Gastrocnemius medialis (tissue), 4 donors: ENCODE measurements around the gene DENND1A.

ENCODE experiments used
- POLR2A ChIP-seq, 2 donors: fragments of 450-650 bp; IDR thresholded peaks; one replicate each; pipeline ENCODE4 v1.6.1; 2017; ENCODE audit warnings: antibody characterized with exemption in 2 of 2, mild to moderate bottlenecking in 2 of 2, moderate library complexity in 2 of 2
- TF ChIP-seq, protein P1 (sequence below), 5 experiments: fragments of 450-650 bp in 3 of 5; fragments of 200-600 bp in 2 of 5; sonication (generic) in 2 of 5; IDR thresholded peaks in 4 of 5; conservative IDR thresholded peaks in 1 of 5; 1 replicate in 4 of 5; 2 replicates in 1 of 5; pipeline ENCODE4 v1.5.1; 2016 to 2019; ENCODE audit warnings: antibody characterized with exemption in 5 of 5, mild to moderate bottlenecking in 3 of 5, moderate library complexity in 3 of 5

DNA sequence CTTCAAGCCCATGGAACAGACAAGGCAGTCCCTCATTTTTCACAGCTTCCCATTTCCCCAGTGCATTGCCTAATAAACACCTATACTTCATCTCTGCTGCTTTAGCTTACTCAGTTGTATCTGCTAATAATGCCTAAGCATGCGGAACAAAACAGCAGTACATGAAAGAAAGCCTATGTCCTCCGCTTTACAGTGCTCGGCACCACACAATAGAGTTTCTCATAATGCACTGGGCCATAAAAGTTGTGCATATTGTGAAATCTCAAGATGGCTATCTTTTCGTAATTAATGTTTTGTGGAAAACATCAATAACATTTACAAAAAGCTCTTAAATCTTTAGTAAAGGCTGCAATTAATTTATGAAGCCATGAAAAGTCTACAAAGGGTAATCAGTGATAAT, 69.3 kb downstream of the DENND1A start:
- TF ChIP-seq, protein P1, sequence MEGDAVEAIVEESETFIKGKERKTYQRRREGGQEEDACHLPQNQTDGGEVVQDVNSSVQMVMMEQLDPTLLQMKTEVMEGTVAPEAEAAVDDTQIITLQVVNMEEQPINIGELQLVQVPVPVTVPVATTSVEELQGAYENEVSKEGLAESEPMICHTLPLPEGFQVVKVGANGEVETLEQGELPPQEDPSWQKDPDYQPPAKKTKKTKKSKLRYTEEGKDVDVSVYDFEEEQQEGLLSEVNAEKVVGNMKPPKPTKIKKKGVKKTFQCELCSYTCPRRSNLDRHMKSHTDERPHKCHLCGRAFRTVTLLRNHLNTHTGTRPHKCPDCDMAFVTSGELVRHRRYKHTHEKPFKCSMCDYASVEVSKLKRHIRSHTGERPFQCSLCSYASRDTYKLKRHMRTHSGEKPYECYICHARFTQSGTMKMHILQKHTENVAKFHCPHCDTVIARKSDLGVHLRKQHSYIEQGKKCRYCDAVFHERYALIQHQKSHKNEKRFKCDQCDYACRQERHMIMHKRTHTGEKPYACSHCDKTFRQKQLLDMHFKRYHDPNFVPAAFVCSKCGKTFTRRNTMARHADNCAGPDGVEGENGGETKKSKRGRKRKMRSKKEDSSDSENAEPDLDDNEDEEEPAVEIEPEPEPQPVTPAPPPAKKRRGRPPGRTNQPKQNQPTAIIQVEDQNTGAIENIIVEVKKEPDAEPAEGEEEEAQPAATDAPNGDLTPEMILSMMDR (IDR thresholded peaks at IDR 0.05 in 4 of 5, conservative IDR thresholded peaks at IDR 0.05 in 1 of 5): no peak
- no peak for TF ChIP-seq POLR2A (IDR thresholded peaks at IDR 0.05)
